Ovary (tissue), 9 donors: ENCODE measurements around the gene COL9A3. TPM values are rescaled to one million over a fixed set of nuclear protein-coding genes. Genes with fewer than 3 reads are reported as not detected.

Experiments used
- DNase-seq, 5 donors: peaks; one replicate each; pipeline ENCODE4 v3.0.0-alpha.2; 2019 to 2020
- H3K27ac ChIP-seq, 2 donors: fragments of 200-600 bp; one replicate each; pipeline versions ENCODE4 v1.5.1 to v1.8.0; 2019 to 2022
- H3K27me3 ChIP-seq: fragments of 200-600 bp; one replicate; pipeline ENCODE4 v1.8.0; 2022
- H3K36me3 ChIP-seq: fragments of 200-600 bp; sonication (generic); one replicate; pipeline ENCODE4 v1.5.1; 2019
- H3K4me1 ChIP-seq: one replicate; pipeline ENCODE4 v1.8.1; 2013; ENCODE audit warnings: mild to moderate bottlenecking, moderate library complexity; ENCODE audit not compliant: insufficient read depth
- H3K4me3 ChIP-seq: fragments of 200-600 bp; sonication (generic); one replicate; pipeline ENCODE4 v1.5.1; 2017
- H3K9me3 ChIP-seq, 2 donors: fragments of 200-600 bp in 1 of 2; sonication (generic) in 1 of 2; one replicate each; pipeline versions ENCODE4 v1.5.1 to v1.8.1; 2013 to 2019; ENCODE audit warnings: mild to moderate bottlenecking in 1 of 2, moderate library complexity in 1 of 2
- CTCF ChIP-seq, 3 donors: fragments of 450-650 bp in 2 of 3; fragments of 200-600 bp in 1 of 3; IDR thresholded peaks; one replicate each; pipeline versions ENCODE4 v1.5.1 to v1.8.0; 2016 to 2022; ENCODE audit warnings: antibody characterized with exemption in 3 of 3, mild to moderate bottlenecking in 1 of 3
- EP300 ChIP-seq: sonication (generic); formaldehyde crosslinking; IDR thresholded peaks from one replicate; pipeline ENCODE4 v1.6.1; 2017; ENCODE audit warnings: antibody characterized with exemption
- POLR2A ChIP-seq: fragments of 450-650 bp; IDR thresholded peaks from one replicate; pipeline ENCODE4 v1.6.1; 2017; ENCODE audit warnings: antibody characterized with exemption, mild to moderate bottlenecking, moderate library complexity
- WGBS, 3 donors: extraction: QIAGEN DNeasy Blood & Tissue Kit in 1 of 3; methylation state at CpG; one replicate each; pipeline versions ENCODE4 v1.1.5 to v1.1.7; 2013 to 2017; 5-methylcytosine and 5-hydroxymethylcytosine counted together
- intact Hi-C, 4 donors: fragments of 100-400 bp; cut with DNase I; formaldehyde crosslinking; loops; one replicate each; pipeline versions ENCODE4 v1.11.0 to v1.15.1; 2022 to 2023
- polyA plus RNA-seq, 2 donors: library from polyadenylated mRNA; stranded (reverse); fragments of 200-250 nt in 1 of 2; fragments of 350-450 nt in 1 of 2; fragmentation: Illumina TruSeq in 1 of 2; extraction: RNeasy Lipid Tissue Mini Kit (QIAGEN cat#74804) in 1 of 2; gene quantifications; one replicate each; pipeline ENCODE4 v1.2.3, GENCODE V29; 2013 to 2014
- total RNA-seq, 7 donors: library from RNA; depleted of rRNA in 2 of 7; stranded (reverse); fragments of >200 nt in 2 of 7; fragmentation: NEBNext Ultra II Directional in 3 of 7; extraction: Animal tissue kit (Norgen Biotek cat#: 25700) in 3 of 7; gene quantifications; one replicate each; pipeline versions ENCODE4 v1.1.0 to v1.2.4, GENCODE V29; 2016 to 2023
- donor health status: DM: no; HTN: no; CAD: no; lungs with moderate emphysema.
- donor health status: DM: no; HTN: no; CAD: no.
- donor health status: Bipolar disorder and iron deficiency.
- donor health status: DM: yes; HTN: yes; CAD: no.
- donor health status: DM: no; HTN: no; CAD: no.
- donor health status: DM: yes; HTN: yes; CAD: no.

Gene COL9A3
- total and polyA plus RNA-seq, 9 donors, result 0.65 to 3.0 (median 1.6) TPM; not detected in 1

GRCh38 chr20:62811320-62811719 lies 5.5 kb upstream of the COL9A3 start:
- TF ChIP-seq POLR2A (no peak), CTCF (IDR thresholded peaks at IDR 0.05) (no peak), EP300 (no peak)
- Histone ChIP-seq H3K27me3 (peaks cover 1% of the 10 kb centered on the region), H3K4me1 (peaks cover 6% of the 10 kb centered on the region), H3K9me3 (no peaks in the 10 kb centered on the region), H3K27ac (no peak overlapping the region), H3K4me3 (no peak overlapping the region), H3K36me3 (no peaks in the 10 kb centered on the region)
- intact Hi-C loops, result no loop called here
- DNase-seq, result no peak
- 82 to 93% (median 88%) methylated on average over 16 to 21 of the region's 21 CpGs for WGBS, 3 donors

GRCh38 chr20:62811720-62812119 lies 5.1 kb upstream of the COL9A3 start:
- no peak overlapping the region for H3K27ac ChIP-seq
- peaks cover 5% of the 10 kb centered on the region for H3K4me1 ChIP-seq
- no peak overlapping the region for H3K4me3 ChIP-seq
- peaks cover 4% of the 10 kb centered on the region for H3K27me3 ChIP-seq
- TF ChIP-seq EP300, result no peak
- H3K36me3 ChIP-seq, result no peaks in the 10 kb centered on the region
- WGBS, 3 donors, result 74 to 79% (median 74%) methylated on average over 10 of the region's 10 CpGs
- H3K9me3 ChIP-seq, result no peaks in the 10 kb centered on the region
- intact Hi-C loops, result no loop called here
- DNase-seq, result no peak

GRCh38 chr20:62812181-62812906 lies 4.5 kb upstream of the COL9A3 start:
- intact Hi-C loops, result no loop called here
- H3K4me1 ChIP-seq, result peaks cover 4% of the 10 kb centered on the region
- no peaks in the 10 kb centered on the region for H3K9me3 ChIP-seq
- 85 to 86% (median 85%) methylated on average over 43 of the region's 43 CpGs for WGBS, 3 donors
- no peak for TF ChIP-seq CTCF (IDR thresholded peaks at IDR 0.05)
- TF ChIP-seq POLR2A, result no peak
- TF ChIP-seq EP300, result no peak
- H3K27ac ChIP-seq, result no peak overlapping the region
- H3K4me3 ChIP-seq, result no peak overlapping the region
- no peaks in the 10 kb centered on the region for H3K36me3 ChIP-seq
- no peak for DNase-seq
- peaks cover 4% of the 10 kb centered on the region for H3K27me3 ChIP-seq

- Histone ChIP-seq H3K36me3 (no peaks in the 10 kb centered on the region), H3K9me3 (no peaks in the 10 kb centered on the region), H3K27me3 (peaks cover 4% of the 10 kb centered on the region), H3K4me1 (peaks cover 4% of the 10 kb centered on the region), H3K27ac (no peak overlapping the region), H3K4me3 (no peak overlapping the region)
- 88 to 90% (median 90%) methylated on average over 11 of the region's 11 CpGs for WGBS, 3 donors
- TF ChIP-seq EP300 (no peak), CTCF (IDR thresholded peaks at IDR 0.05) (no peak), POLR2A (no peak)
- DNase-seq, result no peak
- intact Hi-C loops, result no loop called here
Measured at GRCh38 chr20:62812907-62813200, 4.0 kb upstream of the COL9A3 start.

- Histone ChIP-seq H3K36me3 (no peaks in the 10 kb centered on the region), H3K4me1 (peaks cover 5% of the 10 kb centered on the region), H3K27ac (no peak overlapping the region), H3K9me3 (no peaks in the 10 kb centered on the region), H3K27me3 (peaks cover 4% of the 10 kb centered on the region), H3K4me3 (no peak overlapping the region)
- no peak for DNase-seq
- no peak for TF ChIP-seq CTCF (IDR thresholded peaks at IDR 0.05)
- no peak for TF ChIP-seq POLR2A
- no peak for TF ChIP-seq EP300
- 67 to 78% (median 73%) methylated on average over 13 of the region's 13 CpGs for WGBS, 3 donors
- intact Hi-C loops, result no loop called here
Measured at GRCh38 chr20:62813588-62813987, 3.3 kb upstream of the COL9A3 start.
